ENCODE measurements around the gene SUCO. TPM values are rescaled to one million over a fixed set of nuclear protein-coding genes. Genes with fewer than 3 reads are reported as not detected.

Gene SUCO
- total RNA-seq, 1 donor from 2014 or later, result 68.9 TPM

- Histone ChIP-seq H3K9ac (ENCODE audit: low read depth in 1 of 3, low read length in 3 of 3) (no peak overlapping the region), H3K9me3 (ENCODE audit: control insufficient read depth in 3 of 3, low read length in 3 of 3) (no peaks in the 10 kb centered on the region), H3K27me3 (ENCODE audit: control insufficient read depth in 3 of 3, insufficient read depth in 3 of 3, low read length in 3 of 3) (no peaks in the 10 kb centered on the region), H3K4me3 (ENCODE audit: low read length in 3 of 3) (no peak overlapping the region), H3K4me1 (ENCODE audit: control insufficient read depth in 3 of 3, insufficient read depth in 3 of 3, low read length in 3 of 3) (no peaks in the 10 kb centered on the region), H3K27ac (ENCODE audit: low read depth, low read length) (no peak overlapping the region), H3K36me3 (ENCODE audit: control insufficient read depth in 3 of 3, insufficient read depth in 3 of 3, low read length in 3 of 3) (peaks cover 2 to 23% (median 10%) of the 10 kb centered on the region in 3 donors)
Observed at GRCh38 chr1:172602706-172603105, 69.8 kb downstream of the SUCO start.

GRCh38 chr1:172603816-172604215 is 70.9 kb downstream of the SUCO start:
- no peak overlapping the region for H3K4me3 ChIP-seq (ENCODE audit: low read length in 3 of 3)
- no peak overlapping the region for H3K27ac ChIP-seq (ENCODE audit: low read depth, low read length)
- H3K9me3 ChIP-seq (ENCODE audit: control insufficient read depth in 3 of 3, low read length in 3 of 3), result no peaks in the 10 kb centered on the region
- H3K36me3 ChIP-seq (ENCODE audit: control insufficient read depth in 3 of 3, insufficient read depth in 3 of 3, low read length in 3 of 3), result peaks cover 2 to 22% (median 10%) of the 10 kb centered on the region in 3 donors
- no peaks in the 10 kb centered on the region for H3K27me3 ChIP-seq (ENCODE audit: control insufficient read depth in 3 of 3, insufficient read depth in 3 of 3, low read length in 3 of 3)
- H3K9ac ChIP-seq (ENCODE audit: low read depth in 1 of 3, low read length in 3 of 3), result no peak overlapping the region
- no peaks in the 10 kb centered on the region for H3K4me1 ChIP-seq (ENCODE audit: control insufficient read depth in 3 of 3, insufficient read depth in 3 of 3, low read length in 3 of 3)

DNA sequence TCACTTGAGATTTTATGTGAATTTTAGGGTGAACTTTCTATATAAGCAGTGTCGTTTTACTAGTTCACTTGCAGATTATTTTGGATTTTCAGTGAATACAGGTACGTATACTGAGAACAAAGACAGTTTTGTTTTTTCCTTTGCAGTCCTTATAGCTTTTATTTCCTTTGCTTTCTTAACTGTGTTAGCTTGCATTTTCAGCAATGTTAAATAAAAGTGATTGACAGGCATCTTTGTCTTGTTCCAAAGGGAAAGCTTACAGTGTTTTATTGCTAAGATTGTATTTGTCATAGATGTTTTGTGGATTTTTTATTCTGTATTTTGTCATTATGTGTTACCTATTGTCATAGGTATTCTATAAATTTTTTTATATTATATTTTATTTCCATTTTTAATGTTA is 72.7 kb downstream of the SUCO start:
- Histone ChIP-seq H3K36me3 (ENCODE audit: control insufficient read depth in 3 of 3, insufficient read depth in 3 of 3, low read length in 3 of 3) (peaks cover 2 to 32% (median 6%) of the 10 kb centered on the region in 3 donors), H3K4me3 (ENCODE audit: low read length in 3 of 3) (no peak overlapping the region), H3K9me3 (ENCODE audit: control insufficient read depth in 3 of 3, low read length in 3 of 3) (no peaks in the 10 kb centered on the region), H3K27ac (ENCODE audit: low read depth, low read length) (no peak overlapping the region), H3K9ac (ENCODE audit: low read depth in 1 of 3, low read length in 3 of 3) (no peak overlapping the region), H3K27me3 (ENCODE audit: control insufficient read depth in 3 of 3, insufficient read depth in 3 of 3, low read length in 3 of 3) (no peaks in the 10 kb centered on the region), H3K4me1 (ENCODE audit: control insufficient read depth in 3 of 3, insufficient read depth in 3 of 3, low read length in 3 of 3) (no peaks in the 10 kb centered on the region)

DNA sequence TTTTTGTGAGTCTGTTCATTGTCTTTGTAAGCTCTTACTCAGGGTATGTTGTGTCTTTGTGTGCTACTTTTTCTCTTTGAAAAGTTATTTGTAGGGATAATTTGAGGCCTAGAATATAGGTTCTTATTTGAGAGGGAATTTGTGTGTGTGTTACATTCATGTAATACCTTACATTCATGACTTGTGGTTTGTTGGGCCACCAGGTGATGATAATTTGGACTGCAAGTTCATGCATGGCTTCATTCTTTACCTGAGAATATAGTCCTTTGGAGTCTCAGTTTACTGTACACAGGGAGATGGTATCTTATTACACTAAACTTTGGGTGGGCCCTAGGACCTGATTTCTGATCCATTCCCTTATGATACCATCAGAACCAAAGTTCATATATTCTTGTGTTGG is 74.2 kb downstream of the SUCO start:
- Histone ChIP-seq H3K9ac (ENCODE audit: low read depth in 1 of 3, low read length in 3 of 3) (no peak overlapping the region), H3K27me3 (ENCODE audit: control insufficient read depth in 3 of 3, insufficient read depth in 3 of 3, low read length in 3 of 3) (no peaks in the 10 kb centered on the region), H3K27ac (ENCODE audit: low read depth, low read length) (no peak overlapping the region), H3K9me3 (ENCODE audit: control insufficient read depth in 3 of 3, low read length in 3 of 3) (no peaks in the 10 kb centered on the region), H3K36me3 (ENCODE audit: control insufficient read depth in 3 of 3, insufficient read depth in 3 of 3, low read length in 3 of 3) (peaks cover 0 to 27% (median 6%) of the 10 kb centered on the region in 3 donors), H3K4me3 (ENCODE audit: low read length in 3 of 3) (no peak overlapping the region), H3K4me1 (ENCODE audit: control insufficient read depth in 3 of 3, insufficient read depth in 3 of 3, low read length in 3 of 3) (no peaks in the 10 kb centered on the region)

- no peaks in the 10 kb centered on the region for H3K27me3 ChIP-seq (ENCODE audit: control insufficient read depth in 3 of 3, insufficient read depth in 3 of 3, low read length in 3 of 3)
- peaks cover 0 to 19% (median 0%) of the 10 kb centered on the region in 3 donors for H3K36me3 ChIP-seq (ENCODE audit: control insufficient read depth in 3 of 3, insufficient read depth in 3 of 3, low read length in 3 of 3)
- no peak overlapping the region for H3K27ac ChIP-seq (ENCODE audit: low read depth, low read length)
- no peak overlapping the region for H3K9ac ChIP-seq (ENCODE audit: low read depth in 1 of 3, low read length in 3 of 3)
- no peaks in the 10 kb centered on the region for H3K4me1 ChIP-seq (ENCODE audit: control insufficient read depth in 3 of 3, insufficient read depth in 3 of 3, low read length in 3 of 3)
- no peaks in the 10 kb centered on the region for H3K9me3 ChIP-seq (ENCODE audit: control insufficient read depth in 3 of 3, low read length in 3 of 3)
- no peak overlapping the region for H3K4me3 ChIP-seq (ENCODE audit: low read length in 3 of 3)
Observed at GRCh38 chr1:172608098-172608601, 75.2 kb downstream of the SUCO start.

- H3K4me1 ChIP-seq (ENCODE audit: control insufficient read depth in 3 of 3, insufficient read depth in 3 of 3, low read length in 3 of 3), result no peaks in the 10 kb centered on the region
- H3K4me3 ChIP-seq (ENCODE audit: low read length in 3 of 3), result no peak overlapping the region
- no peaks in the 10 kb centered on the region for H3K27me3 ChIP-seq (ENCODE audit: control insufficient read depth in 3 of 3, insufficient read depth in 3 of 3, low read length in 3 of 3)
- H3K9ac ChIP-seq (ENCODE audit: low read depth in 1 of 3, low read length in 3 of 3), result no peak overlapping the region
- H3K36me3 ChIP-seq (ENCODE audit: control insufficient read depth in 3 of 3, insufficient read depth in 3 of 3, low read length in 3 of 3), result peaks cover 0 to 14% (median 0%) of the 10 kb centered on the region in 3 donors
- no peaks in the 10 kb centered on the region for H3K9me3 ChIP-seq (ENCODE audit: control insufficient read depth in 3 of 3, low read length in 3 of 3)
- H3K27ac ChIP-seq (ENCODE audit: low read depth, low read length), result no peak overlapping the region
Observed at GRCh38 chr1:172609528-172609927, 76.6 kb downstream of the SUCO start.

DNA sequence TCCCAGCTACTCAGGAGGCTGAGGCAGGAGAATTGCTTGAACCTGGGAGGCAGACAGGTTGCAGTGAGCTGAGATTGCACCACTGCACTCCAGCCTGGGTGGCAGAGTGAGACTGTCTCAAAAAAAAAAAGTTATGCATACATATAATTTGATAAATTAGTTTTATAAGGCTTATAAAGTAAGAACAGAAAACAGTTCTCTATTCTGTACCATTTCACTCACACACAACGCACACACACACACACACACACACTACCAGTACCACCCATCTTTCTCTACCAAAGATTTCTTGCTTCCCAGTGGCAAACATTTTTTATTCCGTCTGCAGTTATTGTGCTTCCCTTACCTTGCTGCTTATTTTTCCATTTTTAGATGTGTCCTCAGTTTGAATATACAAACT is 79.5 kb downstream of the SUCO start:
- H3K27ac ChIP-seq (ENCODE audit: low read depth, low read length), result no peak overlapping the region
- H3K27me3 ChIP-seq (ENCODE audit: control insufficient read depth in 3 of 3, insufficient read depth in 3 of 3, low read length in 3 of 3), result no peaks in the 10 kb centered on the region
- no peaks in the 10 kb centered on the region for H3K4me1 ChIP-seq (ENCODE audit: control insufficient read depth in 3 of 3, insufficient read depth in 3 of 3, low read length in 3 of 3)
- H3K36me3 ChIP-seq (ENCODE audit: control insufficient read depth in 3 of 3, insufficient read depth in 3 of 3, low read length in 3 of 3), result peaks cover 0 to 14% (median 0%) of the 10 kb centered on the region in 3 donors
- no peaks in the 10 kb centered on the region for H3K9me3 ChIP-seq (ENCODE audit: control insufficient read depth in 3 of 3, low read length in 3 of 3)
- no peak overlapping the region for H3K4me3 ChIP-seq (ENCODE audit: low read length in 3 of 3)
- H3K9ac ChIP-seq (ENCODE audit: low read depth in 1 of 3, low read length in 3 of 3), result no peak overlapping the region

GRCh38 chr1:172613294-172613693 is 80.3 kb downstream of the SUCO start:
- H3K9ac ChIP-seq (ENCODE audit: low read depth in 1 of 3, low read length in 3 of 3), result no peak overlapping the region
- no peaks in the 10 kb centered on the region for H3K27me3 ChIP-seq (ENCODE audit: control insufficient read depth in 3 of 3, insufficient read depth in 3 of 3, low read length in 3 of 3)
- no peaks in the 10 kb centered on the region for H3K9me3 ChIP-seq (ENCODE audit: control insufficient read depth in 3 of 3, low read length in 3 of 3)
- H3K4me1 ChIP-seq (ENCODE audit: control insufficient read depth in 3 of 3, insufficient read depth in 3 of 3, low read length in 3 of 3), result no peaks in the 10 kb centered on the region
- H3K27ac ChIP-seq (ENCODE audit: low read depth, low read length), result no peak overlapping the region
- H3K4me3 ChIP-seq (ENCODE audit: low read length in 3 of 3), result no peak overlapping the region
- peaks cover 0 to 14% (median 0%) of the 10 kb centered on the region in 3 donors for H3K36me3 ChIP-seq (ENCODE audit: control insufficient read depth in 3 of 3, insufficient read depth in 3 of 3, low read length in 3 of 3)

DNA sequence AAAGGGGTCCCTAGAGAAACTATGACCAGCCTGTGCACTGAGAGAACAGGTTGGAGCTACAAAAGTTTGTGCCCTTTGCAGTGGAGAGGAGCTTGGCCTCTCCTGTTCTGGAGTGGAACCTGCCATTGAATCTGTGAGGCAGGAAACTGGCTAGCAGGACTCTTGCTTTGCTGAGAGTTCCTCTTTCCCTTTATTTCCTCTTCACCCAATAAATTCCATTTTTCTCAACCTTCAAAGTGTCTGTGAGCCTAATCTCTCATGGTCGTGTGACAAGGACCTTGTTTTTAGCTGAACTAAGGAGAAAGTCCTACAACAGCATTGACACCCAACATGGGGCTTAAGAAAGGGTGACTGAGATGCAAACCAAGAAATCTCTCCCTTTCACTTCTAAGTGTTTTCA is 83.2 kb downstream of the SUCO start:
- Histone ChIP-seq H3K4me1 (ENCODE audit: control insufficient read depth in 3 of 3, insufficient read depth in 3 of 3, low read length in 3 of 3) (no peaks in the 10 kb centered on the region), H3K9me3 (ENCODE audit: control insufficient read depth in 3 of 3, low read length in 3 of 3) (peaks cover 0 to 4% (median 0%) of the 10 kb centered on the region in 3 donors), H3K9ac (ENCODE audit: low read depth in 1 of 3, low read length in 3 of 3) (no peak overlapping the region), H3K27me3 (ENCODE audit: control insufficient read depth in 3 of 3, insufficient read depth in 3 of 3, low read length in 3 of 3) (no peaks in the 10 kb centered on the region), H3K4me3 (ENCODE audit: low read length in 3 of 3) (no peak overlapping the region), H3K27ac (ENCODE audit: low read depth, low read length) (no peak overlapping the region), H3K36me3 (ENCODE audit: control insufficient read depth in 3 of 3, insufficient read depth in 3 of 3, low read length in 3 of 3) (no peaks in the 10 kb centered on the region)

DNA sequence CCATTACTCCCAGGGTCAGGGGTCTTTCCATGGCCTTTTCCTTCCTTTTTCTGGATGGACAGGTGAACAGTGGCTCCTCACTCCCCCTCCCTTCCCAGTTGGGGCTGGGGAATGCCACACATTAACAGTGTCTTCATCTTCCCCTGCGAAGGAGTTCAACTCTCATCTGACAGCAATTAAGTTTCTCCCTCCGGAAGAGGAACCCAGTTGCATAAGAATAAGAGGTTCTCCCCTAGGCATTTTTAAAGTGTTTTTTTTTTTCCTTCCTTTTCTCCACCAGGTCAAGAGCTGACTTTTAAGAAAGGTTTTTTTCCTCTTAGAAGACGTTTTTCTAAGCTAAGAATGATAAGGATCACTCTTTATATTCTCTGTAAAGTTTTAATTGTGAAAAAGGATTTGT is 83.7 kb downstream of the SUCO start:
- Histone ChIP-seq H3K9ac (ENCODE audit: low read depth in 1 of 3, low read length in 3 of 3) (no peak overlapping the region), H3K4me1 (ENCODE audit: control insufficient read depth in 3 of 3, insufficient read depth in 3 of 3, low read length in 3 of 3) (no peaks in the 10 kb centered on the region), H3K36me3 (ENCODE audit: control insufficient read depth in 3 of 3, insufficient read depth in 3 of 3, low read length in 3 of 3) (no peaks in the 10 kb centered on the region), H3K27me3 (ENCODE audit: control insufficient read depth in 3 of 3, insufficient read depth in 3 of 3, low read length in 3 of 3) (no peaks in the 10 kb centered on the region), H3K4me3 (ENCODE audit: low read length in 3 of 3) (no peak overlapping the region), H3K27ac (ENCODE audit: low read depth, low read length) (no peak overlapping the region), H3K9me3 (ENCODE audit: control insufficient read depth in 3 of 3, low read length in 3 of 3) (peaks cover 0 to 4% (median 0%) of the 10 kb centered on the region in 3 donors)
